Cardiac septum (tissue), 1 donor: ENCODE data around the gene HELZ. TPM values are rescaled to one million over a fixed set of nuclear protein-coding genes. Genes with fewer than 3 reads are reported as not detected.
"Not testable (repeated sequence)": the region's sequence is repeated elsewhere in the genome, so short reads cannot be mapped to it uniquely, and the experiment has no call there.

Source experiments
- DNase-seq: peaks from one replicate; pipeline ENCODE4 v3.0.0-alpha.2; 2020; ENCODE audit warnings: low spot score
- intact Hi-C: fragments of 100-400 bp; cut with DNase I; formaldehyde crosslinking; loops from one replicate; pipeline ENCODE4 v1.14.0; 2022
- total RNA-seq: library from RNA; stranded (reverse); fragmentation: NEBNext Ultra II Directional; extraction: Animal tissue kit (Norgen Biotek cat#: 25700); gene quantifications from one replicate; pipeline ENCODE4 v1.2.1, GENCODE V29; 2021
- donor health status: DM: no; HTN: no; CAD: no.

Gene HELZ
- total RNA-seq, 1 donor from 2014 or later = 42.6 TPM

DNA sequence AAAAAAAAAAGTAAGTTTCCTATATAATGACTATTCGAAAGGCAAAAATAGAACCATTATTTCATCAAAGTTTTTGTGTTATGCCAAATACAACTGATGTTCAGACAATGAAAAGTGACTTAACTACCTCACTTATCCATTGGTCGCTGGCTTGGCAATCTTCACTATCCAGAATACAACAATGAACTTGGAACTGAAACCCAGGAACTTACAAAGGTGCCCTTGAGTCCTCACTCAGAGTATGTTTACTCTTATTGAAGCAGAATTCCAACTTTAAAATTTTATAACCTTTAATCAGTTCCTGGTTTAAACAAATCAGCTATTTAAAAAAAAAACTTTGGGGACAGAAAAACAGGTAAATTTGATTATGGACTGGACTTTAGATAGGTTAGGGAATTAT lies 34.1 kb downstream of the HELZ start:
- intact Hi-C loops = no loop called here
- DNase-seq = no peak

DNA sequence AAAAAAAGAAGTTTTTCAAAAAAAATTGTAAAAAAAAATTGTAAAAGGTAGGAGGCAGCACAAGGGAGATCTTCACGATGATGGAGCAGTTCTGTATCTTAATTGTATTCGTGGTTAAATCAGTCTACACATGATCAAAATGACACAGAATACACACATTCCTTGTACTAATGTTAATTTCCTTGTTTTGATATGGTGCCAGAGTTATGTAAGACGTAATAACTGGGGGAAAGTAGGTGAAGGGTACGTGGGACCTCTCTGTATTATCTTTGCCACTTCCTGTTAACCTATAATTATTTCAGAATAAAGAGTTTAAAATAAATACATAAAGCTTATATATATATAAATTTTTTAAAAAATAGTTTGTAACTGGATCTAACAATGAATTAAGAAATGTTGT lies 36.8 kb downstream of the HELZ start:
- no peak for DNase-seq
- intact Hi-C loops = no loop called here

DNA sequence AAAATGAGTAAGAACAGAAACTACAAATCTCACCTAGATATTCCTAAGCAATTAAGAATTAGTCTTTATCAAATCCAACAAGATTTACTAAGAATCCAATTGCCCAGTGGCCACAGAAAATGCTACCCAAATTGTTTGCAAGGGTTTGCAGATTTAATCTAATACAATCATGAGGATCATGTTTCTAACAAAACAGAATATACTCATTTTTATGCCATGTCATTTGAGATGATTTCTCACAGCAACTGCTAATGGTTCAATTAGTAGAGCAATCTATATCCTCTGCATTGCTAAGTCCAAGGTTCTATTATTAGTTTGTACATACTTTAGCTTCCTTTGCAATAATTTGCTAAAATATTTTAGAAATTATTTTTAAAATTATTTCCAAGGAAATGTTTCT lies 41.2 kb downstream of the HELZ start:
- DNase-seq = no peak
- intact Hi-C loops = no loop called here

DNA sequence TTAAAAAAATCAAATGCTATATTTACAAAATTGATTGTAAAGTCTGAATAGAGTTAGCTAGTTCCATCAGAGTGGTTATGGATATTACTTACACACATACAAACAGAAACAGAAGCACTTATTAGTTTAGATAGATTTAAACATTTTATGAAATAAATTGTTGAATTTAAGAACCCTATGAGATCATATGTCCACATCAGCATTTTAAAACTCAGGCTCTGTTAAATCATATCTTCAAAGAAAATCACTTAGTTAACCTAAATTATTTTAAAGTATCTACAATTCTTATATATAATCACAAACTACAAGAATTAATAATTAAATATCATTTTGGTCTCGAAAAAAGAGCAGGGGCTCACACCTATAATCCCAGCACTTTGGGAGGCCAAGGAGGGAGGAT lies 42.5 kb downstream of the HELZ start:
- intact Hi-C loops = no loop called here
- no peak for DNase-seq

DNA sequence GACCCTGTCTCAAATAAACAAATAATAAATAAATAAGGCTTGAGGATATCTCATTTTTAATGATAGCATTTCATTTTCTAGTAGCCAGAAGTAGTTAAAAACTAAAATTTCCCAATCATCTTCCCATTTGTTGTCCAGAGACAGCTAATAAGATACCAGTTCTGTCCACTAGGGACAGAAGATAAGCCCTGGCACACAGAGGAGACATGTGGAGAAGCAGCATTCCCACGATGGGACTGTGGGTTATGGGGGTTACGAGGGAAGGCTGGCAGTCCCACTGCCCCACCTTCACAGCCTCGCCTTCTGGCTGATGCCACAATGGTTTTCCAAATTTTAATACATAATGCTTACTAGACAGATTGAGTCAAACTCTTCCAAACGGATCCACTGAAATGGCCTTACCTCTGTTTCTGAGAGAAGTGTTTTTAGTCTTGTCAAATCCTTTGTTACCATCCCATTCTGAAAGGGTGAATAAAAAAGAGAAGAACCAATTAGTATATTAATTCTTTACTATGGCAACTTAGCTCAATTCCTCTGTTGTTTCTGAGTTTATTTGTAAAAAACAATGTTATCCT lies 44.2 kb downstream of the HELZ start:
- DNase-seq = no peak
- intact Hi-C loops = no loop called here

GRCh38 chr17:67198131-67198530 lies 46.9 kb downstream of the HELZ start:
- intact Hi-C loops = no loop called here

DNA sequence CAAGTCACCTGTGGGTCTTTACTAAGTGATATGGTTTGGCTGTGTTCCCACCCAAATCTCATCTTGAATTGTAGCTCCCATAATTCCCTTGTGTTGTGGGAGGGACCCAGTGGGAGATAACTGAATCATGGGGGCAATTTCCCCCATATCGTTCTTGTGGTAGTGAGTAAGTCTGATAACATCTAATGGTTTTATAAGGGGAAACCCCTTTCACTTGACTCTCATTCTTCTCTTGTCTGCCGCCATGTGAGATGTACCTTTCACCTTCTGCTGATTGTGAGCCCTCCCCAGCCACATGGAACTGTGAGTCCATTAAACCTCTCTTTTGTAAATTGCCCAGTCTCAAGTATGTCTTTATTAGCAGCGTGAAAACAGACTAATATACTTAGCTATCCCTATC lies 48.0 kb downstream of the HELZ start:
- DNase-seq, intact Hi-C loops: not testable (repeated sequence)

More at GRCh38 chr17:67198131-67198530, 46.9 kb downstream of the HELZ start:
- no peak for DNase-seq

- intact Hi-C loops = no loop called here
- DNase-seq = no peak
These were observed 48.6 kb downstream of the HELZ start for GRCh38 chr17:67196422-67196821.

DNA sequence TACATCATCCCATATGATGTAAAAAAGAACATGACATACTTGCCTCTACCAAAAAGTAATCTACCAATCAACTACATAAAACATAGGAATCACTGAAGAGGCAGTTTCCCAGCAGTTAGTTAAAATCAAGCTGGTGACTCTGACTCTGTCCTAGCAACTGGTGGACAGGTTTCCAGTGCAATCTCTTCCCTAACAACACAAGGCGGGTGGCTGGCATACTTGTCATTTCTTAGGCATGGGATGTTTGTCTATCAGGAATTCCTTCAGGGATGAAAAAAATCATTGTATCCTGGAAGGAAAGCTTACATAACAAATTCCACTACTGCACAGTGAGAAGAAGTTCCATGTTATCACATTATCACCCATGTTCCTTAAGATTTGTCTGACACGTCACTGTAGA lies 50.9 kb downstream of the HELZ start:
- no peak for DNase-seq
- intact Hi-C loops = no loop called here

DNA sequence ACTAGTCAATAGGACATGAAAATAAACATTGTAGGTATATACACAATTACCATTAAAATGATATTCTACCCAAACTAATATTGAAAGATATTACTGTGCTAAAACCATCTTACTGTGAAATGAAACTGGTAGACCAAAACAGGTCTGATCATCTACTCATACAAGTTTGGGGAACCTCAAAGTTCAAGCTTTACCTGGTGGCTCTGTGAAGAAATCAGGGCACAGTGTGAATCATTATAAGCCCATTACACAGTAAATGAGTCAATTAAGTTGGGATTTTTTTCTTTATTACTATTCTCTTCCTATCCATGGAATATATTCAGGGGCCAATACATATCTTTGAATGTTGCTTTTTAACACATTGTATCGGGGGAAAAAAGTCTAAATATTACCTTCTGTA lies 57.1 kb downstream of the HELZ start:
- DNase-seq = no peak
- intact Hi-C loops = no loop called here

DNA sequence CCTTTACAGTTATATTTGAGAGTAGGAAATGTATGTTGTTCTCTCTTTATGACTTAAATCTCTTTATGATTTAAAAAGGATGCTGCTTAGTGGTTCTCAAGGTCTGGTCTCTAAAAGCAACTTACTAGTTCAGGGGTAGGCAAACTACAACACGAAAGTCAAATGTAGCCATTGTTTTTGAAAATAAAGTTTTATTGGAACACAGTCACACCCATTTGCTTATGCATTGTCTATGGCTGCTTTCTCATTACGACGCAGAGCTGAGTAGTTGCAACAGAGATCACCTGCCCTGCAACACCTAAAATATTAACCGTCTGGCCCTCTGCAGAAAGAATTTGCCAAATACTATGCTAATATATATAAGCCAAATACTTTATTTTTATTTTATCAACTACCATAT lies 58.2 kb downstream of the HELZ start:
- no peak for DNase-seq
- intact Hi-C loops = no loop called here

DNA sequence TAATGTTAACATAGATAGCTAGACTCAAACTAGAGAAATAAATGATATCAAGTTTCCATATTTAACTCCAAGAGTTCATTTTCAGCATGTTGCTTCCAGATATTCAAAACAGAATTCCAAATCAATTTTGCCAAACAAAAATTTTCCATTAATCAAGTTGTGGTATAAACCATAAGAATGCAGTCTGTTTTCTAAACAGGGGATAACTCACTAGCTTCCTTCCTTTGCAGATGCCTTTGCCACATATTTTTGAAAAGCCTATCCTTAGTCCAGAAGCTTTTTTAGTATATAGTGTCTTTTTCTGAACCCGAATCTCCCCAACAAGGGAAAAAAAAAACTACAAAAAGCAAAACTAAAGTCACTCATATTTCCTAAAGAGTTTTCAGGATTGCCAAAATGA lies 61.5 kb downstream of the HELZ start:
- intact Hi-C loops = no loop called here
- DNase-seq = no peak

GRCh38 chr17:67181825-67182224 lies 63.2 kb downstream of the HELZ start:
- intact Hi-C loops = no loop called here

GRCh38 chr17:67180275-67180674 lies 64.7 kb downstream of the HELZ start:
- no peak for DNase-seq
- intact Hi-C loops = no loop called here

More at GRCh38 chr17:67181825-67182224, 63.2 kb downstream of the HELZ start:
- DNase-seq = no peak

DNA sequence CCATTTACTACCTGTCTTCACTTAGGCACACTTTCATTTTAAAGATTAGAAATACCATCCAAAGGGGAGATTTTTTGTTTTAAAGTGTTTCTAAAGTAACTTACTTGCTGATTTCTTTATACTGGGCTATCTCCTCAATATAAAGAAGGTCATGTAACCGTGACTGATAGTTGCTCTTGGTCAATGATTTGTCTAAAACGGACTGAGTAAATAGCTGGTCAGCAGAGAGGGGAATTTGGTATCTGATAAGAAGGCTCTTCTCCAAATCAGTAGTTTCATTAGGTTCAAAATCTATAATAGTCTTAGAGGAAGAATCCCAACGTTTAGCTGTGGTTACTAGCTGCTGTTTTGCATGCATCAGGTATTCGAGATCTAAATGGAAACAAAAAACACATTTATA lies 66.4 kb downstream of the HELZ start:
- intact Hi-C loops = no loop called here
- no peak for DNase-seq

GRCh38 chr17:67177732-67178131 lies 67.3 kb downstream of the HELZ start:
- DNase-seq = no peak
- intact Hi-C loops = no loop called here

- DNase-seq = no peak
- intact Hi-C loops = no loop called here
These were observed 70.8 kb downstream of the HELZ start for GRCh38 chr17:67174190-67174589.

DNA sequence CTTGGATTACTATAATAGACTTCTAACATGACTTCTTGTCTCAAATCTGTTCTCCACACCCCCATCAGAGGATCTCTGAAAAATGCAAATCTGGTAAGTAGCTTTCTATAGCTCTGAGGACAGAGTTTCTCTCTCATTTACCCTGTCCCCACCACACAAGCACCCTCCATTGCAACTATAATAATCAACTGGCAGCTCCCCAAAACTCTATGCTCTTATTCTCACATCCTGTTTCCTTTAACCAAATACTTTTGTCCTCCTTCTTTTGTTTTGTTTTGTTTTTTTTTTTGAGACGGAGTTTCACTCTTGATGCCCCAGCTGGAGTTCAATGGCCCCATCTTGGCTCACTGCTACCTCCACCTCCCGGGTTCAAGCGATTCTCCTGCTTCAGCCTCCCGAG lies 73.4 kb downstream of the HELZ start:
- intact Hi-C loops = no loop called here
- DNase-seq = no peak

DNA sequence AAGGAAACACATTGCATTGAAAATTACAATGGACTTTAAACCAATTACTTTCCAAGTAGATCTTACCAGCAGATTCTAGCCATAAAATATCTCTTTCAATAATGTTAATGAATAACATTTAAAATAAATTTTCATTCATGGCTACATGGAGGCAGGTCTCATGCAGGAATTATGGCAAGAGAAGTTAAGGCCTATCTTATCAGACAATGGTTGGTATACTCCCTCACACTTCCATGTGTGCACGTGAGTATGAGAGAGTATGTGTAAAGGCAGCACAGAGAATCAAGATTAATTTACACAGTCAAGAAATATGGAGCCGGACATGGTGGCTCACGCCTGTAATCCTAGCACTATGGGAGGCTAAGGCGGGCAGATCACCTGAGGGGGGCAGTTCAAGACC lies 76.5 kb downstream of the HELZ start:
- DNase-seq = no peak
- intact Hi-C loops = no loop called here

- intact Hi-C loops = no loop called here
- DNase-seq = no peak
These were observed 79.8 kb downstream of the HELZ start for GRCh38 chr17:67165201-67165600.

DNA sequence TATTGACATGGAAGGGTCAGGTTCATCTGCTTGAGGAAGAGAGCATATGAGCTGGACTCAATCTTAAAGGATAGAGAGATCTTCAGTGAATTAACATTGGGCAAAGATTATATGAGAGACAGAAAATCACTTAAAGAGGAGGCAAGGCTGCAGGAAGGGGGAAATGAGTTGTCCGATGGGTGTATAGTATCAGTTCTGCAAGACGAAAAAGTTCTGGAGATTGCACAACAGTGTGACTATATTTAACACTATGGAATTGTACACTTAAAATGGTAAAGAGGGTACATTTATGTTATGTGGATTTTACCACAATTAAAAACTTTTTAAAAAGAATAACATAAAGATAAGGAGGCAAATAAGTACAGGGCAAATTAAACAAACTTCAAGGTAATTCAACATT lies 80.7 kb downstream of the HELZ start:
- no peak for DNase-seq
- intact Hi-C loops = no loop called here

DNA sequence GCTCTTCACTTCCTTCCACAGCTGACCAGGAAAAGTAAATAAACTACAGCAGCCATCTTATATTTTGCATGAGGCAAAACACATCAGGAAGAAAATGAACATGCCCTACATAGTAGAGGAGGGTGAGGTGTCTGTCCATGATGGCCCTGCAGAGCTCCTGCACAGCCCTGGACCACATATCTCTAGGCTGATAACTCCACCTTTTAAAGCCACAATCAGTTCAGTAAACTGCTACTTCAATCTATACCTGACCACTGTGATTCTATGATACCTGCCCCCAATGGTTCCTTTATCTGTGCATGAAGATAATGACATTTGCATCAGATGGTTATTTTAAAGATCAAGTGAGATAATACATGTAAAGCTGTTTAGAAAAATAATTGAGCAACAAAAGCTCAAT lies 82.2 kb downstream of the HELZ start:
- DNase-seq = no peak
- intact Hi-C loops = no loop called here
